SU-DHL-6 (cell line): ENCODE measurements around the gene SLC39A6.

ENCODE experiments used
- CTCF ChIP-seq: fragments of 200-600 bp; sonication (generic); IDR thresholded peaks from one replicate; pipeline ENCODE4 v1.5.1; 2017; ENCODE audit warnings: antibody characterized with exemption, mild to moderate bottlenecking, low read length, moderate library complexity; ENCODE audit not compliant: insufficient read depth, poor library complexity, severe bottlenecking
- EZH2phosphoT487 ChIP-seq: fragments of 200-600 bp; sonication (generic), shearing (Covaris generic); conservative IDR thresholded peaks from 2 replicates; pipeline ENCODE4 v1.6.1; 2018; ENCODE audit warnings: mild to moderate bottlenecking, antibody characterized with exemption, low read length, moderate library complexity, mixed read lengths

DNA sequence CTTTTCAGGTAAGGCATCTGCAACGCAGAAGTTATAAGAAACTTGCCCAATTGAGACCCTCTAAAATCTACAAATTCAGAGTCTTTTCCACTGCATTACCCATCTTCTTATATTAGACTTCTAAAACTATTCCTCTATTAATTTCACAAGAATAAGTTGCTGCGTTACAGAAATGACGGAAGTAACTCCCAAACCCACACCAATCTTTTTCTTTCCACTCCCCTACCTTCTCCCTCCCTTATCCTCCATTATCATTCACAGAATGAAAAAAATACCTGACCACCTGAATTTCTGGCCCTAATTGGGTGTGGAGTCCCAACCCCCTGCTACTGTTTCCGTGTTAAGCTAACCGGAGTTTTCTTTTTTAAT lies 62.5 kb downstream of the SLC39A6 start:
- no peak for TF ChIP-seq CTCF
- TF ChIP-seq EZH2phosphoT487, result no peak
